Ureter (tissue), 1 donor: ENCODE results near the gene TYMP. TPM values are rescaled to one million over a fixed set of nuclear protein-coding genes. Genes with fewer than 3 reads are reported as not detected.

ENCODE experiments used
- DNase-seq: peaks from one replicate; pipeline ENCODE4 v3.0.0-alpha.2; 2020; ENCODE audit warnings: low spot score
- total RNA-seq: library from RNA; stranded (reverse); gene quantifications from one replicate; pipeline ENCODE4 v1.2.4, GENCODE V29; 2023
- donor health status: DM: yes; HTN: yes; CAD: no.

Gene TYMP, protein sequence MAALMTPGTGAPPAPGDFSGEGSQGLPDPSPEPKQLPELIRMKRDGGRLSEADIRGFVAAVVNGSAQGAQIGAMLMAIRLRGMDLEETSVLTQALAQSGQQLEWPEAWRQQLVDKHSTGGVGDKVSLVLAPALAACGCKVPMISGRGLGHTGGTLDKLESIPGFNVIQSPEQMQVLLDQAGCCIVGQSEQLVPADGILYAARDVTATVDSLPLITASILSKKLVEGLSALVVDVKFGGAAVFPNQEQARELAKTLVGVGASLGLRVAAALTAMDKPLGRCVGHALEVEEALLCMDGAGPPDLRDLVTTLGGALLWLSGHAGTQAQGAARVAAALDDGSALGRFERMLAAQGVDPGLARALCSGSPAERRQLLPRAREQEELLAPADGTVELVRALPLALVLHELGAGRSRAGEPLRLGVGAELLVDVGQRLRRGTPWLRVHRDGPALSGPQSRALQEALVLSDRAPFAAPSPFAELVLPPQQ
- total RNA-seq: 37.9 TPM

DNA sequence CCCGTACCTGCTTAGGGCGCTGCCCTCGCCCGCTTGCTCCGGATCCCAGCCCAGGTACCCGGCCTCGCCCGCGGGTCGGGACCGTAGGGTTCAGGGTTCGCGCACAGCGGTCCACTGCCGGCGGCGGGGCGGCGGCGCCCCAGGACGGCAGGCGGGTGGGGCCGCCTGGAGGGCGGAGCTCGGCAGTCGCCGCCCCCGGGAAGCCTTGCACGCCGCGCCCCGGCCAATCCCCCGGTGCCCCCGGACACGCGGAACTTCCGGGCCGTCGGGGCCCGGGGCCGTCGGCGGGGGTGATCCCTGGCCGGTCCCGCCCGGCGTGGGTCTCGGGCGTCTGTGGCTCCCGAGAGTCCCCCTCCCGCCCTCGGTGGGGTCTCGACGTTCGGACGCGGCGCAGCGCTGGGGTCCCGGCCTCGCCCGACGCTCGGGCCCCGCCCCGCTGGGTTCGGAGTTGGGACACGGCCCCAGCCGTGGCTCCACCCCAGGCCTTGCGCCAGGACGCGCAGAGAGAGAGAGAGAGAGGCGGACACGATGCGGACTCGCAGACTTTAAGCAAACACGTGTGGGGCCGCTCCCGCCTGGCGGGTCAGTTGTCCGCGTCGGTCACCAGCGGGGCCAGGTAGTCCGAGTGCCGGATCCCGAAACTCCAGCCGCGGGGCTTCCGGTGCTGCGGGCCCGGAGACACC, at the start of gene TYMP:
Gene TYMP (minus strand): TSS at position 116 of the 683 bp plus-strand sequence. CDS start 303 bp downstream, outside the sequence.
- DNase-seq: peak; percentile 84

DNA sequence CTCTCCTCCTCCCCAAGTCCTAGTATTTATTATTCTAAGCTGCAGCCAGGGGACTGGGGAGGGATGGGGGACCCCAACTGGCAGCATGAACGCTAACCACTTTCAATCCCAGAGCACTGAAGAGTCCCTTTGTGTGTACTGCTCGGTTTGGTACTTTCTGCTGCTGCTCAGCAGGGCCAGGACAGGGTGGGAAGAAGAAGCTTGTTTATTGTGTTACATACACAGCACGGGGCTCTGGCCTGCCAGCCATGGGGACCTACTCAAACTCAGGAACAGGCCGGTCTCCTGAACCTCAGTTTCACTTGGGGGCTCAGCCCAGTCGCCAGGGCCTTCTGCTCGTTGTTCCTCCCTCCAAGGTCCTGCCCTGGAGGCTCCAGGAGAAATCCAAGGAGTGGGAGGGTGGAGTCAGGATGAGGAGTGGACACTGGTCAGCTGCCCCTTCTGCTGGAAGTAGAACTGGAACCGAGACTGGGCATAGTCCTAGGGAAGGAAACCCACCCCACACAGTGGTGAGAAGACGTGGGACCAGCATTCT, 49.0 kb upstream of the TYMP start:
- DNase-seq: no peak

DNA sequence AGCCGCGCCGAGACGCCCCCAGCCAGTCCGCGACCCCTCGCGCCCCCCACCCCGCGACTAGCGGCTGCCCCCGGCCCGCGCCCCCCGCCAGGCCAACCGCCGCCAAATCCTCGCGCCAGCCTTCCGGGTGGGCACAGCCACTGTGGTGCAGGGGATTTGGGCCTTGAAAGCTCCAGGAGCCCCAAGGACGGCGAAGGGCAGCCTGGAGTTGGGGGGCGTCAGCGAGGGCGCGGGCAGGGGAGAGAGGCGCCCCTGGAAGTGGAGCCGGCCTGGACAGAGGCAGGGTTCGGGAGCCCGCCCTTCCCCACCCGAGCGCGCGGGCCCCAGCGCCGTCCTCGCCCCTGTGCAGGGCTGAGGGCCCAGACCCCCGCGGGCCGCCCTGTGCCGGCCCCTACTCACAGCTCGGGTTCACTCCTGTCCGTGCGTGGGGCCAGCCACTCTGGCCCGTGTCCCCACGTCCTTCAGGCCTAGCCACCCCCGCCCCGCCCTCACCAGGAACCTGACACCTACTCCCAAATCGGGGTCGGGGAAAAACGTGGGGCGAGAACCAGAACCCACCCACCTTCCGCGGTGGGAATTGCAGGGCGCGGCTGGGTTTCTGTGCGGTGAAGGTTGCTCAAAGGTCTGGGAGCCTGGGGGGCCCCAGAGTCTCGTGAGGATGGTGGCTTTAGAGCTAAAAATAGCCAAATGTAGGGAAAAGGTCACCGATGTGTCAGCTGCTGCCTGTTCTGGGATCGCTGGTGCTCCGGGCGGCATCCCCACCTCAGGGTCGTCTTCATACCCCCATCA, 48.4 kb upstream of the TYMP start, which contains the start of gene CPT1B:
Gene CPT1B (minus strand): TSS at position 441 of the 789 bp plus-strand sequence. CDS start 512 bp downstream, outside the sequence.
- no peak for DNase-seq

DNA sequence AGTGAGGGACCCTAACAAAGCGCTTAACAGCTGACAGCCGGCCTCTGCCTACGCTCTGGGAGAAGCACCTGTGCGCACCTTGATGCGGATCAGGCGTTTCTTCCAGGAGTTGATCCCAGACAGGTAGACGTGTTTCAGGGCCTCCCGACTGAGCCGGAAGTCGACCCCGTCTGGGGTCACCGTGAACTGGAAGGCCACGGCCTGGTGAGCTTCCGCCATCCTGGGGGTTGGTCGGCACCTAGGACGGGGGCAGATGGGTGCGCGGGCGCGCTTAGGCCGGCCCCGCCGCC, 47.8 kb upstream of the TYMP start:
- no peak for DNase-seq

DNA sequence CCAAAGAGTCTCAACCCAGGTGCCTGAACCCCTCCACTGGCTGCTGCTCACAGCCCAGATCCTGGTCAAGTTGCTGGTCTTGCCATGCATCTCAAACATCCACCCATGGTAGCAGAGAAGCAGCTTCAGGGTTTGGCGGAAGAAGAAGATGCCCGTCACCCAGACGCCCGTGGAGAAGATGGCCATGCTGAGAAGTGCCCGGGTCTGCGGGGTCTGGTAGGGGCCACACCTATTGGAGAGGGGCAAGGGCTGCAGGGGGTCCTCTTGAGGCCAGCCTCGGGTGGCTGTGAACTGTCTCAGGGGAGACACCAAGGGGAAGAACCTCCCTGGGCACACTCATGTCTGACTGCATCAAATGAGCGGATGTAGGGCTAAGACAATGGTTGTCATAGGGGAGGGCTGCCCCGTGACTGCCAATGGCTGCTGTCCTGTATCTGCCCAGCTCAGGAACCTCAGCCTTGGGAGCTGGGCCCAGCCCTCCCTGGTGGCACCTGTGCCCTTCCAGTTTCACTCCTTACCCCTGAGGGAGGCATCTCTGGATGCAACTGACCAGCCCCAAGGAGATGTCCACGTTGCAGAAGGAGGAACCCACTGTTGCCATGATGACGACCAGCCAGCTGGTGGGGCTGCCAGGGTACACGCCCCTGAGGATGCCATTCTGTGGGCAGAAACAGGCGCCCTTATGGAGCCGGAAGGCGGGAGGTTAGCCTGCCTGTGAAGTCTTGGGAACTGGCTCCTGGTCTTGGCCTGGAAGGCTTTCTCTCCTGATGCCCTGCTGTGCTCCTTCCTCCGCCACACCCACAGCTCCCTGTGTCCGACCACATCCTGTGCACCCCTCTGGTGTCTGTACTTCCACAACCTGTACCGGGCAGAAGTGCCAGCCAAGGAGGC, 47.2 kb upstream of the TYMP start:
- DNase-seq: no peak

DNA sequence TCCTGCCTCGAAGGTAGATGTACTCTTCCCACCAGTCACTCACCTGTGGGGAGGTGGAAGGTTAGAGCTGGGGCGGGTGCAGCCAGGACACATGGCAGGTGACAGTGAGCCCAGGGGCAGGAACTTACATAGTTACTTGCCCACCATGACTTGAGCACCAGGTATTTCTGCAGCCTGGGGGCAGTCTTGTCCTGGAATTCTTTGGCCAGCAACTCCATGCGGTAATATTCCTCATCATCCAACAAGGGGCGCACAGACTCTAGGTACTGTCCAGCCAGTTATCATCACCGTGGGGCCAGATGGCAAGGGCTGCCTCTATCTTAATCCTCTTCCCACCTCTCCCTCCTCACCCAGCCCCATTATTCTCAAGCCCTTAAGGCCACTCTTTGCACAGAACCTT, 46.3 kb upstream of the TYMP start:
- no peak for DNase-seq

DNA sequence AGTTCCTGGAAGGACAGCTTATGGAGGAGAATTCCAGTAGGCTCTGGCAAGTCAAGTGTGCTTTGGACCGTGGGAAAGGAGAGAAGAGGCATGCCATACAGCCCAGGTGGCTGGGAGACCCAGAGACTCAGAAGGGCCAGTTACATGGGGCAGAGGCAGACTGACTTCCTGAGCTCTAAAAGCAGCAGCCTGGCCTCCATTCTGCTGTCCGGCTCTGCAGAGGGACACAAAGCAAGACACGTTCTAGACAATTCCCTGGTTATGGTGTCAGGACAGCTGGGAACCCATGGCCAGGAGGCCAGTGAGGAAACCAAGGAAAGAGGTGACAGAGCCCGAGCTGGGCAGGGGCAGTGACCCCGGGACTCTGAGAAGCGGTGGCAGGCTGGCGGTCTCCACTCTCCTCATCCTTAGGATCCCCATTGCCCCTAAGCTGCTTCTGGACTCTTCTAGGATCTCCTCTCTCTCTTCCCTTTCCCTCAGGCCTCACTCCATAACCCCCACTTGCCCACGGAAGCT, 45.7 kb upstream of the TYMP start:
- DNase-seq: no peak

DNA sequence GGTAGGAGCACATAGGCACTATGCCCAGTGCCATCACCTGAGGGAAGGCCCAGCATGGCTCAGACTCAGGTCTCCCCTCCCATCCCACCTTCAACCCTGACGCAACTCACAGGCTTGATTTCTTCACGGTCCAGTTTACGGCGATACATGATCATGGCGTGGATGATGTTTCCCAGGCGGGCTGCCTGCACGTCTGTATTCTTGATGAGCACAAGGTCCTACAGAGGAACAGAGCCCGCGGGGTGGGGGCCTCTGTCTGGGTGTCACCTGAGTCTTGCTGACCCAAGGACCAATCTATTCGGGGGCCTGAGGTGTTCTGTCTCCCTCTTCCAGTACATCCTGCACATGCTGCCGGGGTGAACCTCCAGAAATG, 44.6 kb upstream of the TYMP start:
- DNase-seq: no peak

DNA sequence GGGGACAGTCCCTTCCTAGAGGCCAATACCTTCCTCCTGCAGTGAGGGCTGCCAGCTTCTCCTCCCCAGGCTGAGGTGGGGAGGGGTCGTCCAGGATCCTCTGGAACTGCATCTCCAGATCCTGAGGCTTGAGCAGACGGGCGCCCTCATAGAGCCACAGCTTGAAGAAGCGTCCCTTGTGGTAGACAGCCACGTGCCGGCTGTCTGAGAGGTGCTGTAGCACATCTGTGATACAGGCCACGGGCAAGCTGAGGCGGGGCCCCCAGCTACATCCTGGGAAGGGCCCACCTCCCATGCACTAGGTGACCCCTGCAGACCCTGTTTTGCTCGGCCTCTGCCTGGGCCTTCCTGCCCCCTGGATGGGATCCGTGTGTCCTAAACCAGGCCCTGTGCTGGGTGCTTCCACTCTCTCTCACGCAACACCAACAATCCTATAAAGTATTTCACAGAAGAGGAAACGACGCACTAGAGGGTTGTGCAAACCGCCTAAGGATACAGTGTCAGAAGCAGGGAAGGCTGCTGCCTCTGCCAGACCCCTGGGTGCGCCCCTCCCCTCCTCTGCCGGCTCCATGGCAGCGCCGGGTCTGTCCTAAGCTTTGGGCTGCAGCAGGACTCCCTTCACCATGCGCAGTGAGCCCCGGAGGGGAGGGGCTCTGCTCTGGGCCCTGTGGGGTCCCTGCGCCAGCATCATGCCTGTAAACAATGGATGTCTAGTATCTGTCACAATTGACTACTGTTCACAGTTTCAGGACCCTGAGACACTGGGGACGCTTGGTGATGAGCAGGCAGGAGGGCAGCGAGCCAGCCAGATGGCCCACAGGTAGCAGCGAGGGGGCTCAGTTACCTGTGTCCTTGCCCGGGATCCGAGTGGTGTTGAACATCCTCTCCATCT, 43.9 kb upstream of the TYMP start:
- DNase-seq: no peak

DNA sequence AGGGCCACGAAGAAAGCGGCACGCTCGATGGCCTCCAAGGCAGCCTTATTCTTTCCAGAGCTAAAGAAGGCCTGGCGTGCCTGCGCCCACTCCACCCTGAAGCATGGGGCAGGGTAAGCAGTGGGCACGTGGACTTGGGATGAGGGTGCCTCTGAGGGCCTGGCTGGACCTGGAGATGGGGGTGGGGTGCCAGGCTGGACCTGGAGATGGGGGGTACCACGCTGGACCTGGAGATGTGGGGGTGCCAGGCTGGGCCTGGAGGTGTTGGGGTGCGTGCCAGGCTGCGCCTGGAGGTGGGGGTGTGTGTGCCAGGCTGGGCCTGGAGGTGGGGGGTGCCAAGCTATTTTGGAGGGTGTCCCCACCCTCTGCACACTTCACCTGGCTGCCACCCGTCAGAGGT, 43.2 kb upstream of the TYMP start:
- DNase-seq: no peak

DNA sequence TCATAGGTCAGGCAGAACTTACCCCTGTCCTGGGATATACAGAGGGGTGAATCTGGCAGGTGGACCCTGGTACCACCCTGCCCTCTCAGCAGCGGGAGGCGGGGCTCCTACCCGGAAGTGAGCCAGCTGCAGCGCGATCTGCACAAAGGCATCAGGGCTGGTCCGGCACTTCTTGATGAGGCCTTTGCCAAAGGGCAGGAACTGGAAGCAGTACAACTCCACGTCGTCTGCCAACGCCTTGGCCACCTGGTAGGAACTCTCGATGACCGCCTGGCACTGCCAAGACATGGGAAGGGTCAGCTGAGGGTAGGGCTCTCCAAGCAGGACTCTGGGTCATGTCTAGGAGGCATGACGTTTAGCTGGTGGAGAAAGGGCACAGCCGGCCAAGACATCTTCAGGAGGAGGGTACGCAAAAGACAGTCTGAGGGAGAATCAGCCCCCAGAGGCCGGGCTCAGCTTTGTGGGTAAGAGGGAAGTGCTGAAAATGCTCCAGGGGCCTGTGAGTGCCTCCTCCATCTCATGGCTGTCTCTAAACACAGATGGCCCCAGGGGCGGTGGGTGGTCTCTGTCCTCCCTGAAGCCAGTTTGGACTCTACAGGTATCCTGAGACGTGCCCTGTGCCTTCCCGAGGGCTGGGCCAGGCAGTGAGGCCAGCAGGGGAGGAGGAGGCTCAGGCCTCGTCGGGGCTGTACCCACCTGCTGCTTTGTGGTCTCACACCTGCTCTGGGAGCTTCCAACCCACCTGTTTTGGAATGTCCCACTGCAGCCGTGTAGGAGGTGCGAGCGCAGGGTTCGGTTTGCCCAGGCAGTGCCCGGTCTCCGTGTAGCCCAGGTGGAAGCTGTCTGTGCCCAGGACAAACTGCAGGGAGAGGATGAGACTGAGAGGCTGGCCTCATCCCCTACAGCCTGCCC, 41.7 kb upstream of the TYMP start:
- no peak for DNase-seq

DNA sequence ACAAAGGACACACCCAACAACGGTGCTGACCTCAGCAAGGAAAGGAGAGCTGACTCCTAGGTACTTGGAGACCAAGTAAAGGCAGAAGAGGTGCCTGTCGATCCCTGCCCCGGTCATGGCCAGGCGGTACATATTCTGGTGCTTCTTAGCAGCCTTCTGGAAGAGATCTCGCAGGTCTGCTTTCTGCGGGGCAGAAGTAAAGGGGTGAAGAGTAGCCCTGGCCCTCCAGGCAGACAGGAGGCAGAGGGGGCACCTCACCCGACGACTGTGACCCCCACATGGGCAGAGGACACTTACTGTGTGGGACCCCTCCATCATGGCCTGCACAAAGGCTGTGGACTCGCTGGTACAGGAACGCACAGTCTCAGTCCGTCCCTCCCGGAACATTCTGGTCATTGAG, 41.0 kb upstream of the TYMP start:
- DNase-seq: no peak

DNA sequence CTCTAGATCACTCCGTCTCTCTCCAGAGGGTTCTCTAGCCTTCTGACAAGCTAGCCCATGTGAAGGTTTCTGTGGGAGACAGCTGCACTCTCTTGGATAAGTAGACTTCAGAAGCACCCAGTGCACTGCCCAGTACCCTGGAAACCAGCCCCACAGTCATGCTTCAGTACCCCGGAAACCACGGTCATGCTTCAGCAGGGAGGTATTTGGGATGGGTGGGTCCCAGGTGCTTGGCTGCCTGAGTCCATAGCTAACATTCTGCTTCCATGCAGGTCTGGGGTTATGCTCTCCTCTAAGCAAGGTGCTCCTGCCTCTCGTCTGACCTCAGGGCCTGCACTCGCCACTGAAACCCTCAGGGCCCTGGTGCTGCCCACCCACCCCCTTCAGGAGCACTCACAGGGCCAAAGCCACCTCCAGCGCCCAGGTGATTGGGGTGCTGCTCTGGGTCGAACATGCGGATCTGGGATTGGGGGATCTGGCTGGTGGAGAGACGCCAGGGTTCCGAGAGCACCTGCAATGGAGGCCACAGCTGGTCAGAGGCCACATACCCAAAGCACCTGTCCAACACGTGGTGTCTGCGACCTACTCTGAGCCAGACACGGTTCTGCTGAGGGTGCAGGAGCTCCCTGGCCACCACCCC, 40.2 kb upstream of the TYMP start:
- DNase-seq: no peak

DNA sequence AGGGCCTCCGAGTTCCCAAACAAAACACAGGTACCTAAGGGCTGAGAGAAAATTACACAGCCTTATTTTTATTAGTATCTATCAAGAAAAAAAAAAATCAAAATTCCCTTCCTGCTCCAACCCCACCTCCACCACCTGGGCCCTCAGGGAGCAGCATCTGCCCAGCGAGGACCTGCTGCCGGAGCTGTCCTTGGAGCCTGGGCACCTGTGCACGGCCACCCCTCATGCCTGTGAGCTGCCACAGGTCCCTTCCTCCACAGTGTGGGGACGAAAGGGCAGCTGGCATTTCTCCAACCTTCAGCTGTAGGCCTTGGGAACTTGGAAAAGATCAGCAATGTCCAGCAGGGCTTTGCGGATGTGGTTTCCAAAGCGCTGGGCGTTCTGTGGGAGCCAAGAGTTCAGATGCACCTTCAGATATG, 39.2 kb upstream of the TYMP start:
- no peak for DNase-seq

DNA sequence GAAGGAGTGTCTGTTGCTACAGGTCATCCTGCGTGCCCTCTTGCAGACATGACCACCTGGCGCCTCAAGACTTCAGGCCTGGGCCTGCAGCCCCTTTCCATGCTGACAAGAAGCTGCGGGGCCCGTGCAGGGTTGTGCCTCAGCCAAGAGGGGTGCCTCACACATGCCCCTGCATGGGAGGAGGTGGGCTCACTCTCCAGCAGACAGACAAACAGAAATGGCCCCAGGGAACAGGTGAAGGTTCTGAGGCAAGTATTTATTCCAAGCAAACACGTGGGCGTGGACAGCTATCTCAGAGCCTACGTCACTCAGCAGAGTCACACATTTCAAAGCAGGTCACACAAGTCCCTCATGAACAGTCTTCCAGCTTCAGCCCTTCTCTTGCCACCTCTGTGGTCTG, 38.8 kb upstream of the TYMP start:
- DNase-seq: no peak

DNA sequence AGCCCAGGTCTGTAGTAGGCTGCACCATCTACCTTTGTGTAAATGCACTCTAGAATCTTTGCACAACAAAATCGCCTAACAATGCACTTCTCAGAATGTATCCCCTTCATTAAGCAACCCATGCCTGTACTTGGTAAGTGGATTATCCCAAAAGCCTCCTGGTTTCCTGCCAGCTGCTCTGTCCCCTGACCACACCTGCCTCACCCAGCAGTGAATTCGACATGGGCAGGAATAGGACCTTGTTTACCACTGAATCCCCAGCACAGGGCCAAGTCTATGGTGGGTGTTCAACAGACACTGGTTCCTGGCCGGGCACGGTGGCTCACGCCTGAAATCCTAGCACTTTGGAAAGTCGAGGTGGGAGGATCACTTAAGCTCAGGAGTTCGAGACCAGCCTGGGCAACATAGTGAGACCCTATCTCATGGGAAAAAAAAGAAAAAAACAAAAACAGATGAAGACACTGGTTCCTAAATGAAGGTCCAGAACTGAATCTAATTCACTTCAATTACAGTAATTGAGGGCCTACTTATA, 38.0 kb upstream of the TYMP start:
- no peak for DNase-seq

DNA sequence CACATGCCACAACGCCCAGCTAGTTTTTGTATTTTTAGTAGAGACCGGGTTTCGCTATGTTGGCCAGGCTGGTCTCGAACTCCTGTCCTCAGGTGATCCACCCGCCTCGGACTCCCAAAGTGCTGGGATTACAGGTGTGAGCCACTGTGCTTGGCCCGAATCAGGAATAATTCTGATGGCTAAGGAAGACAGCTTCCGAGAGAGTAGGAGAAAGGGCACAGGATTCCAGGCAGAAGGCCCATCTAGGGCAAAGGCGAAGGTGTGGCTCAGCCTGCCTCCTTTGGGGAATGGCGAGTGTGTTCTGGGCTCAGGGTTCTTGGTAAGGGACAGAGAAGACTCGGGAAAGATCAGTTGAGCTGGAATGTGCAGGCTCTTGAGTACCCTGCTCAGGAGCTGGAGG, 34.5 kb upstream of the TYMP start:
- no peak for DNase-seq
